Measurements from ENCODE around the gene PTGFRN. TPM values are rescaled to one million over a fixed set of nuclear protein-coding genes. Genes with fewer than 3 reads are reported as not detected.

Gene PTGFRN
- total RNA-seq, 1 donor from 2014 or later: 80.0 TPM

- DNase-seq (ENCODE audit: extremely low spot score, unreplicated experiment): no peak
- Mint-ChIP-seq H3K4me1 (ENCODE audit: unreplicated experiment) (peaks cover 3% of the 10 kb centered on the region), H3K4me3 (no peak overlapping the region), H3K36me3 (peaks cover 22% of the 10 kb centered on the region), H3K9me3 (no peaks in the 10 kb centered on the region), H3K27me3 (no peaks in the 10 kb centered on the region), H3K27ac (no peak overlapping the region)
- TF ChIP-seq CTCF (conservative IDR thresholded peaks at IDR 0.05): no peak
These were observed 51.9 kb downstream of the PTGFRN start for GRCh38 chr1:116961606-116962005.

- Mint-ChIP-seq H3K27me3 (no peaks in the 10 kb centered on the region), H3K36me3 (peaks cover 36% of the 10 kb centered on the region)
These were observed 53.4 kb downstream of the PTGFRN start for GRCh38 chr1:116962987-116963639.

GRCh38 chr1:116966791-116967190 is 57.1 kb downstream of the PTGFRN start:
- no peaks in the 10 kb centered on the region for H3K9me3 Mint-ChIP-seq
- no peaks in the 10 kb centered on the region for H3K27me3 Mint-ChIP-seq
- H3K4me1 Mint-ChIP-seq (ENCODE audit: unreplicated experiment): peaks cover 6% of the 10 kb centered on the region
- no peak for DNase-seq (ENCODE audit: extremely low spot score, unreplicated experiment)
- H3K27ac Mint-ChIP-seq: no peak overlapping the region
- H3K36me3 Mint-ChIP-seq: peaks cover 27% of the 10 kb centered on the region
- no peak overlapping the region for H3K4me3 Mint-ChIP-seq
- TF ChIP-seq CTCF (conservative IDR thresholded peaks at IDR 0.05): no peak

More at GRCh38 chr1:116962987-116963639, 53.4 kb downstream of the PTGFRN start:
- no peak overlapping the region for H3K27ac Mint-ChIP-seq
- peaks cover 3% of the 10 kb centered on the region for H3K4me1 Mint-ChIP-seq (ENCODE audit: unreplicated experiment)
- TF ChIP-seq CTCF (conservative IDR thresholded peaks at IDR 0.05): no peak
- H3K9me3 Mint-ChIP-seq: no peaks in the 10 kb centered on the region
- no peak for DNase-seq (ENCODE audit: extremely low spot score, unreplicated experiment)
- no peak overlapping the region for H3K4me3 Mint-ChIP-seq

GRCh38 chr1:116968724-116969123 is 59.0 kb downstream of the PTGFRN start:
- TF ChIP-seq CTCF (conservative IDR thresholded peaks at IDR 0.05): no peak
- Mint-ChIP-seq H3K27me3 (no peaks in the 10 kb centered on the region), H3K4me1 (ENCODE audit: unreplicated experiment) (peaks cover 11% of the 10 kb centered on the region), H3K9me3 (peaks cover under 1% of the 10 kb centered on the region), H3K36me3 (peaks cover 28% of the 10 kb centered on the region), H3K4me3 (no peak overlapping the region), H3K27ac (no peak overlapping the region)
- no peak for DNase-seq (ENCODE audit: extremely low spot score, unreplicated experiment)

- Mint-ChIP-seq H3K27ac (no peak overlapping the region), H3K9me3 (peaks cover 10% of the 10 kb centered on the region), H3K4me3 (no peak overlapping the region), H3K4me1 (ENCODE audit: unreplicated experiment) (peaks cover 11% of the 10 kb centered on the region), H3K36me3 (peaks cover 42% of the 10 kb centered on the region), H3K27me3 (no peaks in the 10 kb centered on the region)
- TF ChIP-seq CTCF (conservative IDR thresholded peaks at IDR 0.05): no peak
- no peak for DNase-seq (ENCODE audit: extremely low spot score, unreplicated experiment)
These were observed 61.6 kb downstream of the PTGFRN start for GRCh38 chr1:116971258-116971860.
